ENCODE measurements around the gene CBX2.

Gene CBX2

GRCh38 chr17:79796763-79797491 is 19.0 kb downstream of the CBX2 start, which contains the start of gene CBX8:
Gene CBX8 (minus strand): TSS chr17:79797077. CDS start chr17:79796998, 79 bp downstream.
- Histone ChIP-seq H3K9me3 (ENCODE audit: insufficient read depth, low read length, severe bottlenecking) (no peaks in the 10 kb centered on the region), H3K27me3 (ENCODE audit: insufficient read depth, low read length, poor library complexity) (peaks cover 32% of the 10 kb centered on the region), H3K4me2 (ENCODE audit: insufficient read depth, low read length) (peak within 1 kb of the TSS; percentile 91), H2AFZ (ENCODE audit: low read depth, low read length) (peak within 1 kb of the TSS; percentile 74), H4K20me1 (ENCODE audit: insufficient read depth, low read length) (peaks cover 26% of the 10 kb centered on the region), H3K79me2 (ENCODE audit: insufficient read depth, low read length) (peaks cover 25% of the 10 kb centered on the region), H3K27ac (ENCODE audit: low read length) (peak within 1 kb of the TSS; percentile 85), H3K4me3 (ENCODE audit: low read depth in 1 of 2, low read length in 2 of 2) (peak within 1 kb of the TSS; percentile 60 to 83), H3K4me1 (ENCODE audit: insufficient read depth, low read length) (peaks cover 56% of the 10 kb centered on the region), H3K9ac (ENCODE audit: low read depth, low read length) (peak within 1 kb of the TSS; percentile 80), H3K36me3 (ENCODE audit: insufficient read depth, low read length) (peaks cover 23% of the 10 kb centered on the region)
- DNase-seq (peak; percentile 100), ATAC-seq (ENCODE audit: insufficient read depth, low read depth) (peak; percentile 82)
- TF ChIP-seq EZH2 (IDR thresholded peaks at IDR 0.05; ENCODE audit: borderline replicate concordance, low read depth, low read length, severe bottlenecking): no peak
- TF ChIP-seq CTCF (IDR thresholded peaks at IDR 0.05; ENCODE audit: borderline replicate concordance, extremely low read depth, low read length, poor library complexity, severe bottlenecking): peak; percentile 4

- H3K79me2 ChIP-seq (ENCODE audit: insufficient read depth, low read length): peaks cover 25% of the 10 kb centered on the region
- DNase-seq (no peak), ATAC-seq (ENCODE audit: insufficient read depth, low read depth) (peak; percentile 37)
- peak overlapping the region; percentile 58 for H3K9ac ChIP-seq (ENCODE audit: low read depth, low read length)
- H3K27me3 ChIP-seq (ENCODE audit: insufficient read depth, low read length, poor library complexity): peaks cover 32% of the 10 kb centered on the region
- no peak for TF ChIP-seq EZH2 (IDR thresholded peaks at IDR 0.05; ENCODE audit: borderline replicate concordance, low read depth, low read length, severe bottlenecking)
- TF ChIP-seq CTCF (IDR thresholded peaks at IDR 0.05; ENCODE audit: borderline replicate concordance, extremely low read depth, low read length, poor library complexity, severe bottlenecking): no peak
- no peak overlapping the region for H3K27ac ChIP-seq (ENCODE audit: low read length)
- H3K4me1 ChIP-seq (ENCODE audit: insufficient read depth, low read length): peaks cover 56% of the 10 kb centered on the region
- peak overlapping the region; percentile 83 for H3K4me2 ChIP-seq (ENCODE audit: insufficient read depth, low read length)
- peak overlapping the region; percentile 20 to 60; a peak in 3 of 4 replicates for H3K4me3 ChIP-seq (ENCODE audit: low read depth in 1 of 2, low read length in 2 of 2)
- H3K9me3 ChIP-seq (ENCODE audit: insufficient read depth, low read length, severe bottlenecking): no peaks in the 10 kb centered on the region
- peaks cover 23% of the 10 kb centered on the region for H3K36me3 ChIP-seq (ENCODE audit: insufficient read depth, low read length)
- H4K20me1 ChIP-seq (ENCODE audit: insufficient read depth, low read length): peaks cover 26% of the 10 kb centered on the region
- H2AFZ ChIP-seq (ENCODE audit: low read depth, low read length): peak overlapping the region; percentile 63
These were observed 19.7 kb downstream of the CBX2 start for GRCh38 chr17:79797492-79798298.

- Histone ChIP-seq H3K4me2 (ENCODE audit: insufficient read depth, low read length) (peak overlapping the region; percentile 83), H3K9me3 (ENCODE audit: insufficient read depth, low read length, severe bottlenecking) (no peaks in the 10 kb centered on the region), H3K9ac (ENCODE audit: low read depth, low read length) (peak overlapping the region; percentile 58), H3K4me3 (ENCODE audit: low read depth in 1 of 2, low read length in 2 of 2) (peak overlapping the region in 1 of 2 experiments; percentile 60; a peak in 2 of 4 replicates), H3K36me3 (ENCODE audit: insufficient read depth, low read length) (peaks cover 21% of the 10 kb centered on the region), H3K4me1 (ENCODE audit: insufficient read depth, low read length) (peaks cover 64% of the 10 kb centered on the region), H3K79me2 (ENCODE audit: insufficient read depth, low read length) (peaks cover 28% of the 10 kb centered on the region), H4K20me1 (ENCODE audit: insufficient read depth, low read length) (peaks cover 23% of the 10 kb centered on the region), H3K27me3 (ENCODE audit: insufficient read depth, low read length, poor library complexity) (peaks cover 32% of the 10 kb centered on the region), H3K27ac (ENCODE audit: low read length) (no peak overlapping the region), H2AFZ (ENCODE audit: low read depth, low read length) (no peak overlapping the region)
- DNase-seq (no peak), ATAC-seq (ENCODE audit: insufficient read depth, low read depth) (no peak)
- TF ChIP-seq EZH2 (IDR thresholded peaks at IDR 0.05; ENCODE audit: borderline replicate concordance, low read depth, low read length, severe bottlenecking): peak; percentile 82
- no peak for TF ChIP-seq CTCF (IDR thresholded peaks at IDR 0.05; ENCODE audit: borderline replicate concordance, extremely low read depth, low read length, poor library complexity, severe bottlenecking)
These were observed 20.6 kb downstream of the CBX2 start for GRCh38 chr17:79798299-79799173.

Measured in DND-41 (cell line).